ENCODE data around the gene BRCA2.
A peak's percentile ranks its signal among the peaks of the same experiment; 100 is the strongest.

Gene BRCA2

DNA sequence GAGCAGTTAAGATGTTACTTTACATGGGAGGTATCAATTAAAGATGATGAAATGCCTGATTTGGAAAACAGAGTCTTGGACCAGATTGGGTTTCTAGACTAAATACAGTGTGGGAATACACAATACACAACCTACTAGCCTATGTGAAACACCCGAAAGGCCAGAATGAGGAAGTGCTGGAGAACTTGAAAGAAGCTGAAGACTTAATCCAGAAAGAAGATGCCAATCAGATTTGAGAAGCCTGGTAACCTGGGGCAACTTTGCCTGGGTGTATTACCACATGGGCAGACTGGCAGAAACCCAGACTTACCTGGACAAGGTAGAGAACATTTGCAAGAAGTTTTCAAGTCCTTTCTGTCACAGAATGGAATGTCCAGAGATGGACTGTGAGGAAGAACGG is 69.4 kb downstream of the BRCA2 start:
- no peak for DNase-seq

DNA sequence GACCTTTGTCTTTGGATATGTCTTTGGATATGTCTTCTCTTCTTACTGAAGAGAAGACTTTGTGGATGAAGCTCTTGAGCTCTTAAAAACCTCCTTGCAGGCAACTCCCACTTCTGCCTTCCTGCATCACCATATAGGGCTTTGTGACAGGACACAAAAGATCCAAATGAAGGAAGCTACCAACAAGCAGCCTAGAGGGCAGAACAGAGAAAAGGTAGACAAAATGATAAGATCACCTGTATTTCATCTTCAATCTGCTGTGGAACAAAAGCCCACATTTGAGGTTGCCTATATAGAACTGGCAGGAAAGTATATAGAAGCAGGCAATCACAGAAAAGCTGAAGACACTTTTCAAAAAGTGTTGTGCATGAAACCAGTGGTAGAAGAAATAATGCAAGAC is 70.1 kb downstream of the BRCA2 start:
- DNase-seq = no peak

DNA sequence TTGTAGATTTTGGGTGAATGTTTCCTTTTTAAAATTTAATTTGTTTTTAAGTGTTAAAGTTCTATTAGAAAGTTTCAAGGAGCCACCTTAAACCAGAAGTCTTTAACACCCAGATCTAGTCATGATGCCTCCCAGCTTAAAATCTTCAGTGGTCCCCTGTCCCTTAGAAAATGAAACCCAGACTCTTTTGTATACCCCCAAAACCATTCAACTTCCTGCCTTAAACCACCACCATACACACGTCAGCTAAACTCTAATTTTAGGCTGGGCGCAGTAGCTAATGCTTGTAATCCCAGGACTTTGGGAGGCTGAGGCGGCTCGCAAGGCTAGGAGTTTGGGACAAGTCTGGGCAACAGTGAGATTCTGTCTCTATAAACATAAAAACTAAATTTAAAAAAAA is 74.7 kb downstream of the BRCA2 start:
- DNase-seq = no peak

DNA sequence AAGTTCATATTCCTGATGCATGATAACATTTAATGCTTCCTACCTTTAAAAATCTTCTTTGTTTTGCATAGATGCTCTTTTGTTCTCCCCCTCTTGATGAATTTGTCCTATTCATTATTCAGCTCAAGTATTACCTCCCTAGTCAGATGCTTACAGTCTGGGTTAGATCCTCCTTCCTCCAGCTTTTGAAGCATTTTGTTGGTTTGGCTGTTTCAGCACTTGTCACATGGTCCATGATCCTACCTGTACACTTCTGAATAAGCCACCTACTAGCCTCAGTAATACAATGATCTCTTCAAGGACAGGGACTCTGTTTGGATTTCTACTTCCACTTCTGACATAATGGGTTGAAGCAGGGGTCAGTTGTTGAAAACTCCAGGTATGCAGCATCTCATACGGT is 75.2 kb downstream of the BRCA2 start:
- DNase-seq = no peak

- no peak for DNase-seq
These were observed 75.9 kb downstream of the BRCA2 start for GRCh38 chr13:32391101-32391619.

DNA sequence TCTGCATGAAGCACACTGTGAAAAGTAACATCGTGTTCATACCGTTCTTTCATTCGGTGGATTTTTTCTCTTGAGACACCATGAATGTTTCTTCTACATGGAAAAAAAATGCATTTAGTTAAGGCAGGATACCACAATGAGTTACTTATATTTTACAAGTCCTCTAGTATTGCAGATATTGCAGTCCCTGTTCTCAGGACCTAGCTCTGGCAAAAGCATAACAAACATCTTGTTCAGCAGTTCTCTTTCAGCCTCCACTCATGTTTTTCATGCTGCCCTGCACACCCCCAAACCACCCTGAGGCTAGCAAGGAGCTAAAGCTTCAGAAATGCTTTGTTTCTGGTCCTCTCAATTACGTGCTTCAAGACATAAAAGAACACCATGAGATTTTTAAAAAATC is 87.8 kb downstream of the BRCA2 start:
- DNase-seq = no peak

- DNase-seq = peak in 1 of 5 donors; percentile 51
These were observed 92.5 kb downstream of the BRCA2 start for GRCh38 chr13:32407854-32408253.

DNA sequence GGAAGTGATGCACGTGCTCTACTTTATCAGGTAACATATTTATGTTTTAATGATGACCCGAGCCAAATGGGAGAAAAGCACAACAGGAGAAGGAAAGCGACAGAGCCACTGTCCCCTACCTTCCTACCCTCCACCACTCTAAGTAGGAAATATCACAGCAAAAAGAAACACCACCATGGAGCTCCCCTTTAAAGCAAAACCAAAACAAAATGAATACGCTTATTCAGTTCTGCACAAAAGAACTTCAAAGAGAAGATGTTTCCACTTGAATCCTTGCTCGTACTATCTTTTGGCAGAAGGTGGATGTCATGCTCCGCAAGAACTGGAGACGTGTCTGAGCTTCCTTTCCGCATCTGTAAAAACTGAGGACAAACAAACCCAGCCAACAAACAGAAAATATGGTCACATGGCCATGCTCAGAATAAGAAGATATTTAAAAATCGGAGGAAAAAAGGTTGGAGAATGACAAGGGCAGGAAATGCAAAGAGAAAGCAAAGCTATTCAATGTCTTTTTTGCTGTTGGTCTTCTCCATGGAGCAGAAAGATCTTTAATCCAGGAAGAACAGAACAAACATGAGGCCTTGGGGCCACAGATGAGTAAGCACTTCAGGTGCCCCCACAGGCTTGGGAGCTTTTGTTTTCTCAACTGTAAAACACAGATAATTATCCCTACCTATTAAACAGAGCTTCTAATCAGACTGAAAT is 93.1 kb downstream of the BRCA2 start:
- peak in 1 of 5 donors; percentile 20 for DNase-seq

DNA sequence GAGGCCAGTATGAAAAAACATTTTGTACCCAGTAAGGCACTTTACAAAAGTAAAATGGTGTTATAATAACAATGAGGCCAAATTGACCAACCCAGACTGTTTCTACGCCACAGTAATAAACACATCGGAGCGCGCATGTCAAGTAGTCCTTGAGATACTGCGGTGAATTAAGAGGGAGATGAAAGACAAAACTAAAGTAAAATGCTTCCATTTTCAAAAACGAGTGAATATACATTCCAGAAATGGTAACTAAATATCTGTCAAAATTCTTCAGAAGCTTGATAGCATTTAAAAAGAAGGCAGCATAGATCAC is 93.6 kb downstream of the BRCA2 start:
- no peak for DNase-seq

DNA sequence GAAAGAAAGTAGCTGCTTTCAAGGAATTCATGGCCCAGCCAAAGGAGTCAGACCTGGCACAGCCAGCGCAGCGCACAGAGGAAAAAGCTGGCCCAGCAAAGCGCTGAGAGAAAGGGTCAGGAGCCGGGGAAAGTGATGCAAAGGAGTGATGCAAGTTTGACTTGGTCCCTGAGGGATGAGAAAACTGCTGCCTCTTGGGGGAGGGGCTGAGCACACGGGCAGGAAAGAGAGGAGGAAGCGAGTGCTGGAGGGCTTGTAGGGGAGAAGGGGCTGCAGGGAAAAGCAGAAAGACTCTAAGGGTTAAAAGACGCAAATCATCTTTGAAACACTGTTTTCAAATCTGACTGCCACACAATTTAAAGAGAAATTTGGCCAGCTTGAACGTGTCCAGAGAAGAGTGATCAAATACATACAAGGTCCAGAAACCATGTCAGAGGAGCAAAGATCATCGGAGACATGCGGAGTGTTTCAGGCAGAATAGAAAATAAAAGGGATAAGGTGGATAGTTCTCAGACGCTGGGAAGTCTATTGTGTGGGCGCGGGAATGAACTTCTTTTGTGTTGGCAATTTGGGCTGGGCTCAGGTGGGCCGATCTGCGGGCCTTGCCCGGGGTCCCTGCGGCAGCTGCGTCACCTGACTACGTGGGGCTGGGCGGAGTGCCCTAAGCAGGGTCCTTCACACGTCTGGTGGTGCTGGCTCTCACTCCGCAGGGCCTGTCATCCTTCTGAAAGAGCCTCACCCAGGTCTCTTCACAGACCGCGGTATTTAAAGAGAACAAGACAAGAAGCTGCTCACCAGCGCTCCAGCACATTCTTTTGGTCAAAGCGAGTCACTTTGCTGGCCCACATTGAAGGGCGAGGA is 94.5 kb downstream of the BRCA2 start:
- no peak for DNase-seq

GRCh38 chr13:32413284-32413683 is 98.0 kb downstream of the BRCA2 start:
- DNase-seq = no peak

DNA sequence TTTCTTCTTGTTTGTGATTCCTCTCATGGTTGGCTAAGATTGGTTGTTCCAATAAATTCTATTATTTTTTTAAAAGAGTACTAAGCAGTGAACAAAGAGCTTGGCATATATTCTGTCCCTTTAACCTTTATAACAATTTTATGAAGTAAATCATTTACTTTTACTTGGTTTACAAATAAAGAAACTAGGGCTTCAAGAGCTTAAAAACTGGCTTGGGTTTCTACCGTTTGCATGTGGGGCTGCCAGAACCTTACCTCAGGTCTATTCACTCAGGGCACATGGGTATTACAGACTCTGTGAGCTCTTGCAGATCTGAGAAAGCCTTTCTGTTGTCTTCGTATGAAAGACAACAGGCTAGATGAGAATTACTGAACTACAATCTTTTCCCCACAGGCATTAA is 99.3 kb downstream of the BRCA2 start:
- no peak for DNase-seq

DNA sequence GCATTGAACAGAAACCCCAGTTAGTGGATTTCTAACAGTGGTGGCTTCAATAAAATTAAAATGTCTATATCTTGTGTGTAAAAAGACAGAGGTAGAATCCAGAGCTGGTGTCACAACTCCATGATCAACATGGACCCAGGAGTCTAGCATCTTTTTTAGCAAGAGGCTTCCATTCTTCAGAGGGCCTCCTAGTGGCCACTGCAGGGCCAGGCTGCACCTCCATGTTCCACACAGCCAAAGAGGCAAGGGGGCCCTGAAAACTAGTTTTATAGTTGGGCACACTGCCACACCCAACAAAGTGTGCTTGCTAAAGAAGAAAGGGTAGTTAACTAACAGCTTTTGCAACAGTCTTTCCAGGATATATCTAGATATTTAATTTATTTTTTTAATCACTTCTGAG is 99.7 kb downstream of the BRCA2 start:
- DNase-seq = peak in 1 of 5 donors; percentile 22

- no peak for DNase-seq
These were observed 102.7 kb downstream of the BRCA2 start for GRCh38 chr13:32417995-32418394.

GRCh38 chr13:32419862-32420261 is 104.6 kb downstream of the BRCA2 start:
- DNase-seq = no peak

DNA sequence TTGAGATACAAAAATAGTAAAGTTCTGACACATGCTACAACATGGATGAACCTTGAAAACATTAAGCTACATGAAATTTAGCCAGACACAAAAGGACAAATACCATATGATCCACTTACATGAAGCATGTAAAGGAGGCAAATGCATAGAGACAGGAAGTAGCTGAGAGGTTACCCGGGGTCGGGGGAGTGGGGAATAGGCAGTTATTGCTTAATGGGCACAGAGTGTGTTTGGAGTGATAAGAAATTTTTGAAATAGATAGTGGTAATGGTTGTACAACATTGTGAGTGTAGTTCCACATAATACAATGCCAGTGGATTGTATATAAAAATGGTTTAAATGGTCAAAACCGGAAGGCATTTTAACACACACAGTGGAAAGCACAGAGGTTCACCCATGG is 108.3 kb downstream of the BRCA2 start:
- DNase-seq = no peak

- no peak for DNase-seq
These were observed 109.8 kb downstream of the BRCA2 start for GRCh38 chr13:32425158-32425557.

GRCh38 chr13:32426191-32426989 is 111.1 kb downstream of the BRCA2 start:
- DNase-seq = peak in 3 of 5 donors; percentile 4 to 85 (median 30)

- DNase-seq = peak; percentile 31 to 63 (median 58)
These were observed 111.9 kb downstream of the BRCA2 start for GRCh38 chr13:32426990-32427851.

- peak; percentile 77 to 82 (median 81) for DNase-seq
These were observed 112.7 kb downstream of the BRCA2 start, which contains the start of gene N4BP2L1 for GRCh38 chr13:32427852-32428580. TSS of gene N4BP2L1 (minus strand) at chr13:32428130. CDS start at chr13:32428082, 48 bp downstream.

Data from T-helper 1 cell (primary cell).